IPS-15b (cell line): ENCODE measurements around the gene C17orf100.
"Not testable (repeated sequence)": the region's sequence is repeated elsewhere in the genome, so short reads cannot be mapped to it uniquely, and the experiment has no call there.

Source experiments
- H3K27me3 ChIP-seq: one replicate; pipeline ENCODE4 v1.6.1; 2013; ENCODE audit warnings: low read length; ENCODE audit not compliant: control insufficient read depth, insufficient read depth
- H3K36me3 ChIP-seq: one replicate; pipeline ENCODE4 v1.6.1; 2013; ENCODE audit warnings: low read length; ENCODE audit not compliant: control insufficient read depth, insufficient read depth
- H3K4me1 ChIP-seq: one replicate; pipeline ENCODE4 v1.6.1; 2013; ENCODE audit warnings: mild to moderate bottlenecking, low read length; ENCODE audit not compliant: control insufficient read depth, insufficient read depth
- H3K4me3 ChIP-seq: one replicate; pipeline ENCODE4 v1.5.1; 2013; ENCODE audit warnings: low read depth, low read length
- H3K9ac ChIP-seq: one replicate; pipeline ENCODE4 v1.6.1; 2013; ENCODE audit warnings: low read depth, mild to moderate bottlenecking, low read length
- H3K9me3 ChIP-seq: one replicate; pipeline ENCODE4 v1.6.1; 2013; ENCODE audit warnings: mild to moderate bottlenecking, low read length; ENCODE audit not compliant: control insufficient read depth, insufficient read depth

The C17orf100 gene

GRCh38 chr17:6643451-6644125 is 8.0 kb upstream of the C17orf100 start:
- peaks cover 1% of the 10 kb centered on the region for H3K36me3 ChIP-seq
- H3K9me3 ChIP-seq, result no peaks in the 10 kb centered on the region
- H3K4me3 ChIP-seq, result no peak overlapping the region
- H3K4me1 ChIP-seq, result no peaks in the 10 kb centered on the region
- no peak overlapping the region for H3K9ac ChIP-seq
- no peaks in the 10 kb centered on the region for H3K27me3 ChIP-seq

GRCh38 chr17:6648181-6648580 is 3.4 kb upstream of the C17orf100 start:
- Histone ChIP-seq H3K9me3 (no peaks in the 10 kb centered on the region), H3K9ac (no peak overlapping the region), H3K36me3 (peaks cover 6% of the 10 kb centered on the region), H3K27me3 (peaks cover 4% of the 10 kb centered on the region), H3K4me1 (no peaks in the 10 kb centered on the region), H3K4me3 (no peak overlapping the region)

DNA sequence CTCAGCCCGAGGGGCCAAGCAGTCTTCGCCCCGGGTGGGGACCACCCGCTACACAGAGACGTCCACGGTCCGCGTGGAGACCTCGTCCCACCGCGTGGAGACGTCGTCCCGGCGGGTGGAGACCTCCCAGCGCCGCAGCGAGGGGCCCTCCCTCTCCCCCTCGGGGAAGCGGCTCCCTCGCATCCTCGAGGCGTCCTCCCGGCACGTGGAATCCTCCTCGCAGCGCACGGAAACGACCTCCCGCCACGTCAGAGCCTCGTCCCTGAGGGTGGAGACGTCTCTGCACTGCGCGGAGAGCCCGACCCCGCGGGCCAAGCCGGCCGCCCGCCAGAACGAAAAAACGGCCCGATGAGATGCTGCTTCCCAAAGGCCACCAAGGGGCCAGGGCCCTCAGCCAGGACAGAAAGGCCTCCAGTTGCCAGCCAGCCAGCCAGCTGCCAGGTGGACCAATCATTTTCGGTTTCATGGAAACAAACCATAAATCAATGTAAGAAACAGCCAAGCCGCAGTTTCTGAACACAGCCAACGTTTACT is 424 bp downstream of the C17orf100 start:
- Histone ChIP-seq H3K9ac (peak overlapping the region; percentile 4), H3K36me3 (peaks cover 6% of the 10 kb centered on the region), H3K9me3 (no peaks in the 10 kb centered on the region), H3K4me3 (peak overlapping the region; percentile 52), H3K27me3 (peaks cover 23% of the 10 kb centered on the region), H3K4me1 (peaks cover 7% of the 10 kb centered on the region)

- H3K9ac ChIP-seq, result no peak overlapping the region
- H3K4me3 ChIP-seq, result peak overlapping the region; percentile 64
- peaks cover 30% of the 10 kb centered on the region for H3K27me3 ChIP-seq
- H3K36me3 ChIP-seq, result no peaks in the 10 kb centered on the region
- H3K9me3 ChIP-seq, result no peaks in the 10 kb centered on the region
- H3K4me1 ChIP-seq, result peaks cover 7% of the 10 kb centered on the region
Measured at GRCh38 chr17:6654841-6655731, 3.5 kb downstream of the C17orf100 start.

GRCh38 chr17:6655732-6656361 is 4.3 kb downstream of the C17orf100 start:
- H3K9me3 ChIP-seq, H3K9ac ChIP-seq, H3K4me1 ChIP-seq, H3K36me3 ChIP-seq: not testable (repeated sequence)
- Histone ChIP-seq H3K27me3 (peaks cover 30% of the 10 kb centered on the region), H3K4me3 (peak overlapping the region; percentile 64)

DNA sequence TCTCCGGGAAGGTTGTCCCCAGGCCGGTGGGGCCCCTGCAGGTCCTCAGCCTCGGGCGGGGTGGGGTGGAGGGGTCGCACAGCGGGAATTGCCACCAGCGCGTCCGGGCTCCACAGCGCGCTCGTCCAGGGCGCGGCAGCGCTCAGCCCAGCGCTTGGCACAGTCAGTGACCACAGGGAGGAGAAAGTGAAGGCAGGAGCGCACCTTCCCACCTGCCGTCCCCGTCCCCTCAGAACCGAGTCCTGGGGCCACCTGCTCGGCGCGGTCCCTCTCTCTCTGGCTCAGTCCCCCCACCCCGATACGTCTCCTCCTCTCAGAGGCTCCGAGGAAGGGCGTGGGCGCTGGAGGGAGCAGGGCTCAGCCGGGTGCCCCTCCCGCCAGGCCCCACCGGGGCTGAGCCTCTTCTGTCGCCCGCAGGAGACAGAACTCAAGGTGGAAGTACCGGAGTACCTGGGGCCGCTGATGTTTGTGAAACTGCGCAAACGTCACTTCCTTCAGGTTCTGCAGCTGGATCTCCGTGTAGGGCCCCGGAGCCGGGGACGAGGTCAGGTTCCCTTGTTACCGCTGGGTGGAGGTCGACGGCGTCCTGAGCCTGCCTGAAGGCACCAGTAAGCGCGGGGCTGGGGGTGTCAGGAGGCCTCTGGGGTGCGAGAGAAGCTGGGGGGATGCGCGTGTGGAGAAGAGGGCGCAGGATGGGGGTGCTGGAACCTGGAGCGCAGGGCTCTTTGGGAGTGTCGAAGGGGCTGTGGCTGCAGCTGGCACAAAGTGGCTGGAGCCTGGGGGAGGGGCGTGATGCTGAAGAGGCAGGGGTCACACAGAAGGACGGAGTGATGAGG is 5.5 kb downstream of the C17orf100 start:
- not testable (repeated sequence) for H3K9me3 ChIP-seq, H3K4me1 ChIP-seq, H3K9ac ChIP-seq, H3K36me3 ChIP-seq
- peak overlapping the region; percentile 66 for H3K4me3 ChIP-seq
- peaks cover 30% of the 10 kb centered on the region for H3K27me3 ChIP-seq

DNA sequence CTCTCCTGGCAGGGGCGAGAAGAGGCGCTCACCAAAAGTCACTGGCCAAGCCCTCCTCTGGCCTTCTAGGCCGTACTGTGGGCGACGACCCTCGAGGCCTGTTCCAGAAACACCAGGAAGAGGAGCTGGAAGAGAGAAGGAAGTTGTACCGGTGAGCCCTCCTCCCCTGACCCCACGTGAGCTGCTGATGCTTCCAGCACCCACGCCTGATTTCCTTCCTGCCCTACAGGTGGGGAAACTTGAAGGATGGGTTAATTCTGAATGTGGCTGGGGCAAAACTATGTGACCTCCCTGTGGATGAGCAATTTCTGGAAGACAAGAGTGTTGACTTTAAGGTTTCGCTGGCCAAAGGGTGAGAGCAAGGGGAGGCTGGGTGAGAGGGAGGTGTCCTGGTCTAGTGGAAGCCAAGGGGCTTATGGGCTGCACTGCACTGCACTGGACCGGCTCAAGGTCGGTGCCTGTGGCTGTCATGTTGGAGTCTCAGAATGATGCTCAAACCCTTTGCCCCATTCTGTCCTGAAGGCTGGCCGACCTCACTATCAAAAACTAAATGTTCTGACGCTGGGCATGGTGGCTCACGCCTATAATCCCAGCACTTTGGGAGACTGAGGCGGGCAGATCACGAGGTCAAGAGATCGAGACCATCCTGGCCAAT is 6.2 kb downstream of the C17orf100 start:
- no peaks in the 10 kb centered on the region for H3K36me3 ChIP-seq
- H3K27me3 ChIP-seq, result peaks cover 30% of the 10 kb centered on the region

DNA sequence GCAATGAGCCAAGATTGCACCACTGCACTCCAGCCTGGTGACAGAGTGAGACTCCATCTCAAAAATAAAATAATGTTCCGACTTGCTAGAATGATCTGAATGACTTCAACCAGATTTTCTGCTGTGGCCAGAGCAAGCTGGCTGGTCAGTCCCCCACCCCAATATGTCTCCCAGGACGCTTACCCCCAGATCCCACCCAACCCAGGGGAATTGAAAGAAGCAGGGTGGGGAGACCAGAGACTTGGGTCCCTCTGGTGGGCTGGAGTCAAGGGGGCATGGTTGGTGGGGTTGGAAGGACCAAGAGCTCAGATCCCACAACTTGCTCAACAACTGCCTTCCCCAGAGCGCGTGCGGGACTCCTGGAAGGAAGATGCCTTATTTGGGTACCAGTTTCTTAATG is 6.8 kb downstream of the C17orf100 start:
- H3K4me3 ChIP-seq, H3K36me3 ChIP-seq, H3K9me3 ChIP-seq, H3K4me1 ChIP-seq, H3K9ac ChIP-seq: not testable (repeated sequence)
- H3K27me3 ChIP-seq, result peaks cover 27% of the 10 kb centered on the region

More for the DNA sequence above, 6.2 kb downstream of the C17orf100 start:
- H3K4me3 ChIP-seq, result peak overlapping the region; percentile 66
- no peak overlapping the region for H3K9ac ChIP-seq
- H3K4me1 ChIP-seq, result peaks cover 7% of the 10 kb centered on the region
- no peaks in the 10 kb centered on the region for H3K9me3 ChIP-seq

- H3K4me1 ChIP-seq, result peaks cover 3% of the 10 kb centered on the region
- no peak overlapping the region for H3K4me3 ChIP-seq
- H3K36me3 ChIP-seq, result no peaks in the 10 kb centered on the region
- no peak overlapping the region for H3K9ac ChIP-seq
- peaks cover 16% of the 10 kb centered on the region for H3K27me3 ChIP-seq
- H3K9me3 ChIP-seq, result no peaks in the 10 kb centered on the region
Measured at GRCh38 chr17:6660101-6660500, 8.5 kb downstream of the C17orf100 start.

- H3K9me3 ChIP-seq, result no peaks in the 10 kb centered on the region
- no peak overlapping the region for H3K9ac ChIP-seq
- H3K27me3 ChIP-seq, result peaks cover 12% of the 10 kb centered on the region
- H3K36me3 ChIP-seq, result no peaks in the 10 kb centered on the region
- H3K4me1 ChIP-seq, result no peaks in the 10 kb centered on the region
- no peak overlapping the region for H3K4me3 ChIP-seq
Measured at GRCh38 chr17:6660805-6661463, 9.4 kb downstream of the C17orf100 start.
